GM23338 (cell line): ENCODE measurements around the gene PRAC2. TPM values are rescaled to one million over a fixed set of nuclear protein-coding genes. Genes with fewer than 3 reads are reported as not detected.

Experiments
- ATAC-seq: fragments of 200-7000 bp; cut with Tn5 transposase; 3 replicates; pipeline ENCODE4 v1.9.1; 2020
- DNase-seq: peaks from one replicate; pipeline ENCODE4 v3.0.0-alpha.2; 2015; ENCODE audit warnings: low spot score
- H2AFZ ChIP-seq: fragments of 200-600 bp; sonication (generic); 2 replicates; pipeline ENCODE4 v1.8.0; 2016; ENCODE audit warnings: antibody characterized with exemption, mild to moderate bottlenecking, moderate library complexity
- H3F3A ChIP-seq: fragments of 200-600 bp; sonication (generic); replicated peaks from 2 replicates; pipeline ENCODE4 v1.8.0; 2017; ENCODE audit warnings: antibody characterized with exemption, mixed run types, low read depth
- H3K27ac ChIP-seq: fragments of 200-600 bp; sonication (generic); 2 replicates; pipeline ENCODE4 v1.6.1; 2016; ENCODE audit warnings: low read depth
- H3K27me3 ChIP-seq: fragments of 200-600 bp; sonication (generic); 2 replicates; pipeline ENCODE4 v1.8.0; 2016; ENCODE audit warnings: mild to moderate bottlenecking, mixed run types, moderate library complexity; ENCODE audit not compliant: insufficient read depth
- H3K36me3 ChIP-seq: fragments of 200-600 bp; sonication (generic); 2 replicates; pipeline ENCODE4 v1.8.0; 2016; ENCODE audit warnings: mild to moderate bottlenecking; ENCODE audit not compliant: insufficient read depth
- H3K4me1 ChIP-seq: fragments of 200-600 bp; sonication (generic); 2 replicates; pipeline ENCODE4 v1.8.0; 2016; ENCODE audit warnings: mild to moderate bottlenecking, moderate library complexity; ENCODE audit not compliant: insufficient read depth
- H3K4me2 ChIP-seq: fragments of 200-600 bp; sonication (generic); 2 replicates; pipeline ENCODE4 v1.7.1; 2017; ENCODE audit warnings: mixed run types
- H3K4me3 ChIP-seq: fragments of 200-600 bp; sonication (generic); 2 replicates; pipeline ENCODE4 v1.6.1; 2016; ENCODE audit warnings: mixed run types
- H3K79me2 ChIP-seq: fragments of 200-600 bp; sonication (generic); replicated peaks from 2 replicates; pipeline ENCODE4 v1.8.0; 2017; ENCODE audit warnings: mild to moderate bottlenecking; ENCODE audit not compliant: insufficient read depth
- H3K9me2 ChIP-seq: fragments of 200-600 bp; sonication (generic); 2 replicates; pipeline ENCODE4 v1.8.0; 2017; ENCODE audit not compliant: insufficient read depth
- H4K20me1 ChIP-seq: fragments of 200-600 bp; sonication (generic); replicated peaks from 2 replicates; pipeline ENCODE4 v1.8.0; 2017; ENCODE audit warnings: mild to moderate bottlenecking; ENCODE audit not compliant: insufficient read depth
- H3K27ac Mint-ChIP-seq: 2 replicates; pipeline ENCODE4 v1.8.0; 2020; ENCODE audit warnings: inconsistent platforms, mild to moderate bottlenecking, moderate library complexity, mixed read lengths
- H3K27me3 Mint-ChIP-seq: 3 replicates; pipeline ENCODE4 v1.8.0; 2022; ENCODE audit warnings: low read depth, mild to moderate bottlenecking, moderate library complexity, mixed read lengths, inconsistent platforms; ENCODE audit not compliant: insufficient read depth, poor library complexity
- H3K36me3 Mint-ChIP-seq: 3 replicates; pipeline ENCODE4 v1.8.0; 2021; ENCODE audit warnings: low read depth, mild to moderate bottlenecking, inconsistent platforms, moderate library complexity, mixed read lengths
- H3K4me1 Mint-ChIP-seq: 3 replicates; pipeline ENCODE4 v1.8.0; 2020; ENCODE audit warnings: mild to moderate bottlenecking, inconsistent platforms, mixed read lengths
- H3K4me3 Mint-ChIP-seq: 3 replicates; pipeline ENCODE4 v1.8.0; 2021; ENCODE audit warnings: moderate library complexity, mild to moderate bottlenecking, inconsistent platforms, mixed read lengths
- H3K9me3 Mint-ChIP-seq: 3 replicates; pipeline ENCODE4 v1.8.0; 2020; ENCODE audit warnings: moderate library complexity, mild to moderate bottlenecking, inconsistent platforms, mixed read lengths
- CREB1 ChIP-seq: fragments of 250-450 bp; sonication (Bioruptor Pico); IDR thresholded peaks from 2 replicates; pipeline ENCODE4 v1.5.0; 2020; ENCODE audit warnings: low read depth, mild to moderate bottlenecking, moderate library complexity
- CTCF ChIP-seq, 2 experiments: fragments of 200-600 bp in 1 of 2; sonication (generic) in 1 of 2; conservative IDR thresholded peaks; 2 replicates each; pipeline versions ENCODE4 v1.5.1 to v1.6.1; 2016 to 2017; ENCODE audit warnings: antibody characterized with exemption in 2 of 2, low read depth in 2 of 2, mild to moderate bottlenecking in 2 of 2, moderate library complexity in 1 of 2
- EZH2 ChIP-seq: fragments of 200-600 bp; sonication (generic); IDR thresholded peaks from one replicate; pipeline ENCODE4 v1.8.0; 2017; ENCODE audit warnings: antibody characterized with exemption, mild to moderate bottlenecking, low read depth; ENCODE audit not compliant: unreplicated experiment
- EZH2phosphoT487 ChIP-seq: fragments of 200-600 bp; sonication (generic); IDR thresholded peaks from one replicate; pipeline ENCODE4 v1.8.1; 2018; ENCODE audit warnings: antibody characterized with exemption; ENCODE audit not compliant: unreplicated experiment
- JUNB ChIP-seq: IDR thresholded peaks from one replicate; pipeline ENCODE4 v1.6.1; 2016; ENCODE audit warnings: antibody characterized with exemption; ENCODE audit not compliant: unreplicated experiment
- NANOG ChIP-seq: IDR thresholded peaks from 2 replicates; pipeline ENCODE4 v1.6.1; 2016; ENCODE audit warnings: antibody characterized with exemption, borderline replicate concordance
- POLR2AphosphoS5 ChIP-seq: IDR thresholded peaks from 2 replicates; pipeline ENCODE4 v1.6.1; 2016; ENCODE audit warnings: antibody characterized with exemption, low read depth
- STAT1 ChIP-seq: IDR thresholded peaks from one replicate; pipeline ENCODE4 v1.6.1; 2016; ENCODE audit warnings: antibody characterized with exemption; ENCODE audit not compliant: unreplicated experiment
- ZNF114 ChIP-seq: fragments of 250-450 bp; sonication (Bioruptor Pico); IDR thresholded peaks from 2 replicates; pipeline ENCODE4 v1.5.0; 2020; ENCODE audit warnings: mild to moderate bottlenecking, moderate library complexity
- ZNF331 ChIP-seq: fragments of 250-450 bp; sonication (Bioruptor Pico); IDR thresholded peaks from 2 replicates; pipeline ENCODE4 v1.5.0; 2020; ENCODE audit warnings: low read depth, mild to moderate bottlenecking, moderate library complexity
- ZNF462 ChIP-seq: fragments of 250-450 bp; sonication (Bioruptor Pico); IDR thresholded peaks from 2 replicates; pipeline ENCODE4 v1.5.0; 2020; ENCODE audit warnings: mild to moderate bottlenecking, moderate library complexity
- polyA plus RNA-seq: library from polyadenylated mRNA; unstranded; fragments of >200 nt; fragmentation: Nextera tagmentation; extraction: Ambion mirVana; gene quantifications from 2 replicates; pipeline ENCODE4 v1.2.1, GENCODE V29; 2016
- total RNA-seq: library from RNA; depleted of rRNA; stranded (reverse); fragments of >200 nt; shearing (Covaris generic); gene quantifications from 2 replicates; pipeline ENCODE4 v1.2.3, GENCODE V29; 2014
- TF ChIP-seq, protein P1 (sequence below): IDR thresholded peaks from one replicate; pipeline ENCODE4 v1.6.1; 2018; ENCODE audit warnings: antibody characterized with exemption; ENCODE audit not compliant: unreplicated experiment
- TF ChIP-seq, protein P2 (sequence below): IDR thresholded peaks from 2 replicates; pipeline ENCODE4 v1.6.1; 2016; ENCODE audit warnings: antibody characterized with exemption

The PRAC2 gene
- total and polyA plus RNA-seq, 2 experiments from 2014 or later, result not detected

- Histone ChIP-seq H3K79me2 (no peaks in the 10 kb centered on the region), H3K36me3 (no peaks in the 10 kb centered on the region), H3K9me2 (no peaks in the 10 kb centered on the region), H2AFZ (no peak overlapping the region), H4K20me1 (0 out of 2 replicates have a peak, but pooled peaks cover 6% of the 10 kb centered on the region), H3K27ac (no peak overlapping the region), H3K27me3 (0 out of 2 replicates have a peak, but pooled peaks cover 3% of the 10 kb centered on the region), H3K4me1 (no peaks in the 10 kb centered on the region), H3F3A (no peaks in the 10 kb centered on the region), H3K4me3 (no peak overlapping the region), H3K4me2 (no peak overlapping the region)
- DNase-seq, result no peak
- Mint-ChIP-seq H3K27me3 (peaks cover 9% of the 10 kb centered on the region), H3K36me3 (peaks cover 4% of the 10 kb centered on the region; the same call in 1 of the 3 replicates), H3K4me1 (no peaks in the 10 kb centered on the region), H3K9me3 (peaks cover 5% of the 10 kb centered on the region; the same call in 2 of the 3 replicates), H3K27ac (no peak overlapping the region), H3K4me3 (no peak overlapping the region)
- TF ChIP-seq CTCF (conservative IDR thresholded peaks at IDR 0.05; ENCODE audit: low read depth in 2 of 2) (no peak), ZNF114 (CRISPR knock-in tag) (no peak), ZNF331 (no peak), STAT1 (no peak), JUNB (no peak), POLR2AphosphoS5 (no peak), ZNF462 (CRISPR knock-in tag) (no peak), EZH2 (no peak), NANOG (no peak), EZH2phosphoT487 (no peak), CREB1 (CRISPR knock-in tag) (no peak)
- TF ChIP-seq, protein P1, sequence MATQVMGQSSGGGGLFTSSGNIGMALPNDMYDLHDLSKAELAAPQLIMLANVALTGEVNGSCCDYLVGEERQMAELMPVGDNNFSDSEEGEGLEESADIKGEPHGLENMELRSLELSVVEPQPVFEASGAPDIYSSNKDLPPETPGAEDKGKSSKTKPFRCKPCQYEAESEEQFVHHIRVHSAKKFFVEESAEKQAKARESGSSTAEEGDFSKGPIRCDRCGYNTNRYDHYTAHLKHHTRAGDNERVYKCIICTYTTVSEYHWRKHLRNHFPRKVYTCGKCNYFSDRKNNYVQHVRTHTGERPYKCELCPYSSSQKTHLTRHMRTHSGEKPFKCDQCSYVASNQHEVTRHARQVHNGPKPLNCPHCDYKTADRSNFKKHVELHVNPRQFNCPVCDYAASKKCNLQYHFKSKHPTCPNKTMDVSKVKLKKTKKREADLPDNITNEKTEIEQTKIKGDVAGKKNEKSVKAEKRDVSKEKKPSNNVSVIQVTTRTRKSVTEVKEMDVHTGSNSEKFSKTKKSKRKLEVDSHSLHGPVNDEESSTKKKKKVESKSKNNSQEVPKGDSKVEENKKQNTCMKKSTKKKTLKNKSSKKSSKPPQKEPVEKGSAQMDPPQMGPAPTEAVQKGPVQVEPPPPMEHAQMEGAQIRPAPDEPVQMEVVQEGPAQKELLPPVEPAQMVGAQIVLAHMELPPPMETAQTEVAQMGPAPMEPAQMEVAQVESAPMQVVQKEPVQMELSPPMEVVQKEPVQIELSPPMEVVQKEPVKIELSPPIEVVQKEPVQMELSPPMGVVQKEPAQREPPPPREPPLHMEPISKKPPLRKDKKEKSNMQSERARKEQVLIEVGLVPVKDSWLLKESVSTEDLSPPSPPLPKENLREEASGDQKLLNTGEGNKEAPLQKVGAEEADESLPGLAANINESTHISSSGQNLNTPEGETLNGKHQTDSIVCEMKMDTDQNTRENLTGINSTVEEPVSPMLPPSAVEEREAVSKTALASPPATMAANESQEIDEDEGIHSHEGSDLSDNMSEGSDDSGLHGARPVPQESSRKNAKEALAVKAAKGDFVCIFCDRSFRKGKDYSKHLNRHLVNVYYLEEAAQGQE, result no peak
- TF ChIP-seq, protein P2, sequence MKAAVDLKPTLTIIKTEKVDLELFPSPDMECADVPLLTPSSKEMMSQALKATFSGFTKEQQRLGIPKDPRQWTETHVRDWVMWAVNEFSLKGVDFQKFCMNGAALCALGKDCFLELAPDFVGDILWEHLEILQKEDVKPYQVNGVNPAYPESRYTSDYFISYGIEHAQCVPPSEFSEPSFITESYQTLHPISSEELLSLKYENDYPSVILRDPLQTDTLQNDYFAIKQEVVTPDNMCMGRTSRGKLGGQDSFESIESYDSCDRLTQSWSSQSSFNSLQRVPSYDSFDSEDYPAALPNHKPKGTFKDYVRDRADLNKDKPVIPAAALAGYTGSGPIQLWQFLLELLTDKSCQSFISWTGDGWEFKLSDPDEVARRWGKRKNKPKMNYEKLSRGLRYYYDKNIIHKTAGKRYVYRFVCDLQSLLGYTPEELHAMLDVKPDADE, result no peak
- ATAC-seq, result no peak
Observed at GRCh38 chr17:48693178-48693577, 29.8 kb upstream of the PRAC2 start.
